Endothelial cell of umbilical vein (primary cell): ENCODE measurements around the gene DNAJC30. TPM values are rescaled to one million over a fixed set of nuclear protein-coding genes. Genes with fewer than 3 reads are reported as not detected.

ENCODE experiments used
- BruUV-seq: library from RNA; stranded (reverse); fragments of 400-500 nt; replicated peaks from 2 replicates; lab custom pipeline; 2021; lab: Mats Ljungman, UMichigan
- CTCF ChIA-PET: fragments of 300-600, 350-600 bp; sonication (Branson Sonifier 250); formaldehyde crosslinking; loops from one replicate; lab custom pipeline; 2021; ENCODE audit warnings: antibody characterized with exemption, inconsistent platforms; lab: Charles Lee
- POLR2A ChIA-PET: fragments of 300-600, 350-600 bp; sonication (Branson Sonifier 250); formaldehyde crosslinking; loops from one replicate; lab custom pipeline; 2021; ENCODE audit warnings: antibody characterized with exemption, inconsistent platforms; lab: Charles Lee
- DNase-seq: peaks from one replicate; pipeline ENCODE4 v3.0.0-alpha.2; 2011; ENCODE audit warnings: low read depth, low spot score
- FAIRE-seq: peaks from 2 replicates; lab custom pipeline; 2011; peaks lifted over from hg19 to GRCh38; lab: Jason Lieb, UNC
- H2AFZ ChIP-seq: 2 replicates; pipeline ENCODE4 v1.6.0; 2012; ENCODE audit warnings: low read depth, low read length, control low read depth, inconsistent platforms
- H3K27ac ChIP-seq: 2 replicates; pipeline ENCODE4 v1.5.1; 2011; ENCODE audit warnings: low read depth, mild to moderate bottlenecking, control low read depth, low read length, moderate library complexity; ENCODE audit not compliant: insufficient read depth
- H3K27me3 ChIP-seq, 2 experiments: 2 replicates each; pipeline versions ENCODE4 v1.6.0 to v1.6.1; 2011; ENCODE audit warnings: low read length in 2 of 2, mixed read lengths in 1 of 2; ENCODE audit not compliant: control insufficient read depth in 2 of 2, insufficient read depth in 2 of 2
- H3K36me3 ChIP-seq, 2 experiments: 2 replicates in 1 of 2; 3 replicates in 1 of 2; pipeline ENCODE4 v1.5.1; 2011; ENCODE audit warnings: low read length in 2 of 2, mild to moderate bottlenecking in 1 of 2, moderate library complexity in 1 of 2; ENCODE audit not compliant: control insufficient read depth in 2 of 2, insufficient read depth in 2 of 2; ENCODE audit errors: extremely low read depth in 1 of 2
- H3K4me1 ChIP-seq: 3 replicates; pipeline ENCODE4 v1.5.1; 2011; ENCODE audit warnings: mild to moderate bottlenecking, low read length; ENCODE audit not compliant: control insufficient read depth, insufficient read depth; ENCODE audit errors: extremely low read depth
- H3K4me2 ChIP-seq: 2 replicates; pipeline ENCODE4 v1.6.1; 2011; ENCODE audit warnings: low read length, control low read depth, mixed read lengths; ENCODE audit not compliant: insufficient read depth
- H3K4me3 ChIP-seq, 3 experiments: fragments of 200-600 bp in 1 of 3; sonication (generic), shearing (Covaris generic) in 1 of 3; replicated peaks in 1 of 3; 2 replicates each; pipeline ENCODE4 v1.5.1; 2011 to 2016; ENCODE audit warnings: control low read depth in 3 of 3, low read length in 3 of 3, mild to moderate bottlenecking in 2 of 3, inconsistent platforms in 1 of 3, low read depth in 1 of 3, moderate library complexity in 1 of 3; ENCODE audit not compliant: insufficient read depth in 1 of 3
- H3K79me2 ChIP-seq: 2 replicates; pipeline ENCODE4 v1.6.0; 2012; ENCODE audit warnings: low read length, inconsistent platforms; ENCODE audit not compliant: control insufficient read depth, insufficient read depth
- H3K9ac ChIP-seq: replicated peaks from 2 replicates; pipeline ENCODE3; 2011; ENCODE audit warnings: low read length, control low read depth; ENCODE audit not compliant: insufficient read depth; ENCODE audit errors: extremely low read depth
- H3K9me1 ChIP-seq: replicated peaks from 3 replicates; pipeline ENCODE4 v1.6.0; 2011; ENCODE audit warnings: mild to moderate bottlenecking, low read length; ENCODE audit not compliant: control insufficient read depth, insufficient read depth; ENCODE audit errors: extremely low read depth
- H3K9me3 ChIP-seq: replicated peaks from 2 replicates; pipeline ENCODE4 v1.5.1; 2012; ENCODE audit warnings: low read length, inconsistent platforms; ENCODE audit not compliant: control insufficient read depth, insufficient read depth
- H4K20me1 ChIP-seq: replicated peaks from 2 replicates; pipeline ENCODE3; 2011; ENCODE audit warnings: mild to moderate bottlenecking, low read length; ENCODE audit not compliant: control insufficient read depth, insufficient read depth; ENCODE audit errors: extremely low read depth
- EZH2 ChIP-seq: IDR thresholded peaks from 2 replicates; pipeline ENCODE4 v1.6.1; 2012; ENCODE audit warnings: borderline replicate concordance, low read depth, mild to moderate bottlenecking, moderate library complexity, low read length, inconsistent platforms; ENCODE audit not compliant: severe bottlenecking
- FOS ChIP-seq: IDR thresholded peaks from 2 replicates; pipeline ENCODE4 v1.6.1; 2011; ENCODE audit warnings: mild to moderate bottlenecking, low read length, moderate library complexity, borderline replicate concordance; ENCODE audit not compliant: insufficient read depth
- GATA2 ChIP-seq: IDR thresholded peaks from 2 replicates; pipeline ENCODE4 v1.7.0; 2011; ENCODE audit warnings: low read depth, mild to moderate bottlenecking, moderate library complexity, mixed read lengths, low read length; ENCODE audit not compliant: insufficient read length, insufficient read depth
- JUN ChIP-seq: IDR thresholded peaks from 2 replicates; pipeline ENCODE4 v1.6.1; 2011; ENCODE audit warnings: borderline replicate concordance, low read depth; ENCODE audit not compliant: insufficient read length, insufficient read depth
- MAX ChIP-seq: IDR thresholded peaks from 2 replicates; pipeline ENCODE4 v1.6.1; 2011; ENCODE audit not compliant: insufficient read depth, insufficient read length
- MYC ChIP-seq: IDR thresholded peaks from one replicate; pipeline ENCODE4 v1.6.1; 2011; ENCODE audit warnings: mild to moderate bottlenecking, low read depth, low read length
- POLR2A ChIP-seq: IDR thresholded peaks from 2 replicates; pipeline ENCODE4 v1.6.1; 2012; ENCODE audit warnings: low read depth, mild to moderate bottlenecking, control low read depth, low read length
- POLR2AphosphoS5 ChIP-seq: IDR thresholded peaks from 2 replicates; pipeline ENCODE4 v1.6.1; 2012; ENCODE audit warnings: low read depth, mild to moderate bottlenecking, control low read depth, low read length, moderate library complexity; ENCODE audit not compliant: insufficient read depth
- dilution Hi-C: fragments of 300-500 bp; cut with MboI; formaldehyde crosslinking; loops from one replicate; pipeline ENCODE4 v1.15.0; 2019; ENCODE audit warnings: low sequenced_read_pairs; ENCODE audit not compliant: extremely low pct_ligation_motif_present
- intact Hi-C: fragments of 100-400 bp; cut with micrococcal nuclease; formaldehyde crosslinking; loops from one replicate; pipeline ENCODE4 v1.10.0; 2022
- polyA plus RNA-seq, 4 experiments: library from polyadenylated mRNA; depleted of rRNA in 3 of 4; stranded (reverse) in 3 of 4; unstranded in 1 of 4; fragments of >200 nt; gene quantifications; 2 replicates each; pipeline versions ENCODE4 v1.2.1 to v1.2.3, GENCODE V29; 2011 to 2012; ENCODE audit warnings: missing spikeins in 1 of 4
- total RNA-seq: library from RNA; stranded (reverse); gene quantifications from 2 replicates; pipeline ENCODE4 v1.2.3, GENCODE V29; 2021
- TF ChIP-seq, protein P1 (sequence below), 2 donors: IDR thresholded peaks; 1 replicate in 1 of 2; 2 replicates in 1 of 2; pipeline ENCODE4 v1.5.1; 2011; ENCODE audit warnings: low read length in 2 of 2, mild to moderate bottlenecking in 2 of 2, moderate library complexity in 2 of 2, control low read depth in 1 of 2, inconsistent platforms in 1 of 2, low read depth in 1 of 2; ENCODE audit not compliant: insufficient read depth in 1 of 2; ENCODE audit errors: extremely low read depth in 1 of 2

DNAJC30 gene
- total and polyA plus RNA-seq, 2 donors (not counting 3 experiments of a cell fraction or from before 2014, with no cell fraction given) = 10.6 to 11.9 TPM

DNA sequence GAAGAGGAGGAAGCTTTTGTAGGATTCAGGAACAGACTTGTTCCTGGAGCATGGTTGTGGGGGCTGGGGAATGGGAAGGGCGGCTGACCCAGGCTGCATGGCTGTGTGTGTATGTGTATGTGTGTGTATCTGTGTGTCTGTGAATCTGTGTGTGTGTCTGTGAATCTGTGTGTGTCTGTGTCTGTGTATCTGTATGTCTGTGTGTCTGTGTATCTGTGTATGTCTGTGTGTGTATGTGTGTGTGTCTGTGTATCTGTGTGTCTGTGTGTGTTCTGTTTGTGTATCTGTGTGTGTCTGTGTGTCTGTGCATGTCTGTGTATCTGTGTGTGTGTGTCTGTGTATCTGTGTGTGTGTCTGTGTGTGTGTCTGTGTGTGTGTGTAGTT is 42.8 kb upstream of the DNAJC30 start:
- no peaks in the 10 kb centered on the region for H4K20me1 ChIP-seq
- no peaks in the 10 kb centered on the region for H3K9me3 ChIP-seq
- BruUV-seq = no TSS peak
- CTCF ChIA-PET = interaction anchor here (0.9 to 8.6 kb wide), 14 partner anchors 9 to 207 kb away, joined by 3 to 270 read pairs (median 9); partner anchors contain the start of gene VPS37D
- no peak overlapping the region for H3K4me2 ChIP-seq
- DNase-seq (no peak), FAIRE-seq (peak; percentile 26)
- no peaks in the 10 kb centered on the region for H3K9me1 ChIP-seq
- TF ChIP-seq POLR2AphosphoS5 (no peak), MAX (no peak), MYC (no peak), EZH2 (no peak), JUN (no peak), POLR2A (no peak), FOS (no peak), GATA2 (no peak)
- TF ChIP-seq, protein P1, sequence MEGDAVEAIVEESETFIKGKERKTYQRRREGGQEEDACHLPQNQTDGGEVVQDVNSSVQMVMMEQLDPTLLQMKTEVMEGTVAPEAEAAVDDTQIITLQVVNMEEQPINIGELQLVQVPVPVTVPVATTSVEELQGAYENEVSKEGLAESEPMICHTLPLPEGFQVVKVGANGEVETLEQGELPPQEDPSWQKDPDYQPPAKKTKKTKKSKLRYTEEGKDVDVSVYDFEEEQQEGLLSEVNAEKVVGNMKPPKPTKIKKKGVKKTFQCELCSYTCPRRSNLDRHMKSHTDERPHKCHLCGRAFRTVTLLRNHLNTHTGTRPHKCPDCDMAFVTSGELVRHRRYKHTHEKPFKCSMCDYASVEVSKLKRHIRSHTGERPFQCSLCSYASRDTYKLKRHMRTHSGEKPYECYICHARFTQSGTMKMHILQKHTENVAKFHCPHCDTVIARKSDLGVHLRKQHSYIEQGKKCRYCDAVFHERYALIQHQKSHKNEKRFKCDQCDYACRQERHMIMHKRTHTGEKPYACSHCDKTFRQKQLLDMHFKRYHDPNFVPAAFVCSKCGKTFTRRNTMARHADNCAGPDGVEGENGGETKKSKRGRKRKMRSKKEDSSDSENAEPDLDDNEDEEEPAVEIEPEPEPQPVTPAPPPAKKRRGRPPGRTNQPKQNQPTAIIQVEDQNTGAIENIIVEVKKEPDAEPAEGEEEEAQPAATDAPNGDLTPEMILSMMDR (IDR thresholded peaks at IDR 0.05; ENCODE audit: extremely low read depth in 1 of 2, insufficient read depth in 1 of 2, low read depth in 1 of 2, low read length in 2 of 2) = no peak
- no peaks in the 10 kb centered on the region for H3K36me3 ChIP-seq
- intact Hi-C loops = no loop called here
- no peak overlapping the region for H2AFZ ChIP-seq
- dilution Hi-C loops = no loop called here
- no peaks in the 10 kb centered on the region for H3K79me2 ChIP-seq
- no peak overlapping the region for H3K4me3 ChIP-seq
- POLR2A ChIA-PET = no interaction called here
- no peak overlapping the region for H3K9ac ChIP-seq
- no peaks in the 10 kb centered on the region for H3K27me3 ChIP-seq
- peaks cover 5% of the 10 kb centered on the region for H3K4me1 ChIP-seq
- no peak overlapping the region for H3K27ac ChIP-seq
